Measurements from ENCODE around the gene SERPING1. TPM values are rescaled to one million over a fixed set of nuclear protein-coding genes. Genes with fewer than 3 reads are reported as not detected.

The SERPING1 gene
- polyA plus RNA-seq, 1 experiment = 15.2 TPM

DNA sequence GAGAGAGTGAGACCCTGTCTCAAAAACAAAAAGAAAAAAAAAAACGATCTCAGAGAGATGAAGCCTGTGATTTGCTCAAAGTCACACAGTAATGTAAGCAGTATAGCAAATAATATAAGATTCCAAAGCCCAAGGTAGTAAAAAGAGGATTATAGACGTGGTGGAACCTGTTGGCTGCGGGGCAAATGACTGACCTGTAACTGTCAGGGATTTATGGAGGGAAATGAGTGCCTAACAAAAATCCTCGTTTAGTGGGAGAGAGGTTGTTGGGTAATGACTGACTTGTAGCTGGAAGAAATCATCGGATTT lies 59.4 kb downstream of the SERPING1 start:
- no peaks in the 10 kb centered on the region for H3K27me3 ChIP-seq (ENCODE audit: control insufficient read depth, insufficient read depth, low read length)
- peak overlapping the region; percentile 57 for H3K4me3 ChIP-seq (ENCODE audit: low read depth, low read length)
- ChIA-PET POLR2A (interaction anchor here (1.4 kb wide), 1 partner anchor 10 kb away, joined by 4 read pairs; no protein-coding TSS in a partner anchor), CTCF (interaction anchor here (0.9 to 1.5 kb wide), 3 partner anchors 13 to 130 kb away, joined by 5 to 8 read pairs (median 5); no protein-coding TSS in a partner anchor)
- TF ChIP-seq, protein P1, sequence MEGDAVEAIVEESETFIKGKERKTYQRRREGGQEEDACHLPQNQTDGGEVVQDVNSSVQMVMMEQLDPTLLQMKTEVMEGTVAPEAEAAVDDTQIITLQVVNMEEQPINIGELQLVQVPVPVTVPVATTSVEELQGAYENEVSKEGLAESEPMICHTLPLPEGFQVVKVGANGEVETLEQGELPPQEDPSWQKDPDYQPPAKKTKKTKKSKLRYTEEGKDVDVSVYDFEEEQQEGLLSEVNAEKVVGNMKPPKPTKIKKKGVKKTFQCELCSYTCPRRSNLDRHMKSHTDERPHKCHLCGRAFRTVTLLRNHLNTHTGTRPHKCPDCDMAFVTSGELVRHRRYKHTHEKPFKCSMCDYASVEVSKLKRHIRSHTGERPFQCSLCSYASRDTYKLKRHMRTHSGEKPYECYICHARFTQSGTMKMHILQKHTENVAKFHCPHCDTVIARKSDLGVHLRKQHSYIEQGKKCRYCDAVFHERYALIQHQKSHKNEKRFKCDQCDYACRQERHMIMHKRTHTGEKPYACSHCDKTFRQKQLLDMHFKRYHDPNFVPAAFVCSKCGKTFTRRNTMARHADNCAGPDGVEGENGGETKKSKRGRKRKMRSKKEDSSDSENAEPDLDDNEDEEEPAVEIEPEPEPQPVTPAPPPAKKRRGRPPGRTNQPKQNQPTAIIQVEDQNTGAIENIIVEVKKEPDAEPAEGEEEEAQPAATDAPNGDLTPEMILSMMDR (IDR thresholded peaks at IDR 0.05; ENCODE audit: low read depth, low read length) = no peak
- no peak for DNase-seq (ENCODE audit: low read depth, low spot score)
- no peaks in the 10 kb centered on the region for H3K9me3 ChIP-seq (ENCODE audit: control insufficient read depth, insufficient read depth, low read length)
- peak overlapping the region; percentile 72 for H3K27ac ChIP-seq (ENCODE audit: low read depth, low read length)

DNA sequence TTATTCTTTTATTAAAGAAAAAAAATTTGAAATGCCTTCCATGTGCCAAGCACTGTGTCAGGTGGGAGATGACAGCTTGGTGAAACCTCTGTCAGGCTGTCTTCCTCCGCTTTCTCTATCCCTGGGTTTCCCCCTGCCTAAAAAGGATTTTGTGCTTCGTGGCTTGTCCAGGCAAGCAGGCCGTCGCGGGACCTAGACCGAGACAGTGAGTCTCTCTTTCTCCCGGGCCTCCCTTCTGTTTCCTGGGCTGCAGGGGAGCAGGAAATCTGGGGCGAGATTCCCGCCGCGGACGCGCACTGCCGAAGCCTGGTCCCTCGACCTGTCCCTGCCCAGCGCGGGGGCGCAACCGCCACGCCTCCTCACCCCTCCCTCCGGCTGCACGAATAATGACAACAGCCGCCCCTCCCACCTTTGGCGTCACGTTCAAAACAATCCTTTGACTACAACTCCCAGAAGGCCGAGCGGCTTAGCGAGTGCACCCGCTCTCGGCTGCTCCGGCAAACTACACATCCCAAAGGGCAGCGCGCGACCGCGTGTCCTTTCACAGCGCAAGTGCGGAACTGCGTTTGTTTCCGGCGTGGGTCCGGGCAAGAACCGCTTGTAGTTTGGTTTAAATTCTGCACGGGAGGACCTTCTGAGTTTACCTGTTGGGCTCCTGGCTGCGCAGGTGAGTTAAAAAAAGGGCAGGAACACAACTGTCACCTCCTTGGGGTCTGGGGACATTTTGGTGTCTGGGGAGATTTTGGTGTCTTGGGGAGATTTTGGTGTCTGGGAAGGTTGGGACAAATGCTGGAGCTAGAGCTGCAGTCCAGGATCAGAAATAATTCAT lies 59.9 kb downstream of the SERPING1 start, which contains the start of gene CLP1:
Gene CLP1 (plus strand): TSS at position 569 of the 829 bp plus-strand sequence. CDS start 1,715 bp downstream, outside the sequence.
- peak; percentile 95 for DNase-seq (ENCODE audit: low read depth, low spot score)
- ChIA-PET CTCF (interaction anchor here (0.9 to 1.5 kb wide), 2 partner anchors 13 to 89 kb away, joined by 4 to 8 read pairs; no protein-coding TSS in a partner anchor), POLR2A (interaction anchor here (1.4 kb wide), 1 partner anchor 9 kb away, joined by 4 read pairs; no protein-coding TSS in a partner anchor)
- TF ChIP-seq, protein P1 (IDR thresholded peaks at IDR 0.05; ENCODE audit: low read depth, low read length) = no peak
- H3K27me3 ChIP-seq (ENCODE audit: control insufficient read depth, insufficient read depth, low read length) = no peaks in the 10 kb centered on the region
- peak within 1 kb of the TSS; percentile 72 for H3K27ac ChIP-seq (ENCODE audit: low read depth, low read length)
- peak within 1 kb of the TSS; percentile 73 for H3K4me3 ChIP-seq (ENCODE audit: low read depth, low read length)
- no peaks in the 10 kb centered on the region for H3K9me3 ChIP-seq (ENCODE audit: control insufficient read depth, insufficient read depth, low read length)

- ChIA-PET POLR2A (interaction anchor here (1.4 kb wide), 1 partner anchor 9 kb away, joined by 4 read pairs; no protein-coding TSS in a partner anchor), CTCF (interaction anchor here (0.9 to 1.5 kb wide), 2 partner anchors 14 to 90 kb away, joined by 4 to 8 read pairs; no protein-coding TSS in a partner anchor)
- DNase-seq (ENCODE audit: low read depth, low spot score) = no peak
Observed at GRCh38 chr11:57658023-57658361, 60.5 kb downstream of the SERPING1 start.

GRCh38 chr11:57659669-57660068 lies 62.2 kb downstream of the SERPING1 start:
- DNase-seq (ENCODE audit: low read depth, low spot score) = no peak
- CTCF ChIA-PET = interaction anchor here (1.4 to 1.6 kb wide), 2 partner anchors 19 to 92 kb away, joined by 3 to 5 read pairs; partner anchors contain the start of gene UBE2L6
- POLR2A ChIA-PET = no interaction called here

More at GRCh38 chr11:57658023-57658361, 60.5 kb downstream of the SERPING1 start:
- Histone ChIP-seq H3K9me3 (ENCODE audit: control insufficient read depth, insufficient read depth, low read length) (no peaks in the 10 kb centered on the region), H3K27ac (ENCODE audit: low read depth, low read length) (no peak overlapping the region), H3K4me3 (ENCODE audit: low read depth, low read length) (peak overlapping the region; percentile 73), H3K27me3 (ENCODE audit: control insufficient read depth, insufficient read depth, low read length) (no peaks in the 10 kb centered on the region)
- TF ChIP-seq, protein P1 (IDR thresholded peaks at IDR 0.05; ENCODE audit: low read depth, low read length) = no peak

More at GRCh38 chr11:57659669-57660068, 62.2 kb downstream of the SERPING1 start:
- no peaks in the 10 kb centered on the region for H3K9me3 ChIP-seq (ENCODE audit: control insufficient read depth, insufficient read depth, low read length)
- no peak overlapping the region for H3K27ac ChIP-seq (ENCODE audit: low read depth, low read length)
- H3K4me3 ChIP-seq (ENCODE audit: low read depth, low read length) = no peak overlapping the region
- TF ChIP-seq, protein P1 (IDR thresholded peaks at IDR 0.05; ENCODE audit: low read depth, low read length) = no peak
- H3K27me3 ChIP-seq (ENCODE audit: control insufficient read depth, insufficient read depth, low read length) = no peaks in the 10 kb centered on the region

All from AG04450 (cell line).